H54 (cell line): ENCODE results near the gene CCRL2.
"Not testable (repeated sequence)": the region's sequence is repeated elsewhere in the genome, so short reads cannot be mapped to it uniquely, and the experiment has no call there.

Experiments used
- DNase-seq: peaks from one replicate; pipeline ENCODE4 v3.0.0; 2011; ENCODE audit warnings: low spot score, mixed read lengths; ENCODE audit not compliant: insufficient read length
- FAIRE-seq: peaks from 3 replicates; lab custom pipeline; 2011; peaks lifted over from hg19 to GRCh38; lab: Jason Lieb, UNC
- POLR2A ChIP-seq: IDR thresholded peaks from 2 replicates; pipeline ENCODE4 v1.6.1; 2011; ENCODE audit warnings: low read depth, mild to moderate bottlenecking, low read length

CCRL2 gene

DNA sequence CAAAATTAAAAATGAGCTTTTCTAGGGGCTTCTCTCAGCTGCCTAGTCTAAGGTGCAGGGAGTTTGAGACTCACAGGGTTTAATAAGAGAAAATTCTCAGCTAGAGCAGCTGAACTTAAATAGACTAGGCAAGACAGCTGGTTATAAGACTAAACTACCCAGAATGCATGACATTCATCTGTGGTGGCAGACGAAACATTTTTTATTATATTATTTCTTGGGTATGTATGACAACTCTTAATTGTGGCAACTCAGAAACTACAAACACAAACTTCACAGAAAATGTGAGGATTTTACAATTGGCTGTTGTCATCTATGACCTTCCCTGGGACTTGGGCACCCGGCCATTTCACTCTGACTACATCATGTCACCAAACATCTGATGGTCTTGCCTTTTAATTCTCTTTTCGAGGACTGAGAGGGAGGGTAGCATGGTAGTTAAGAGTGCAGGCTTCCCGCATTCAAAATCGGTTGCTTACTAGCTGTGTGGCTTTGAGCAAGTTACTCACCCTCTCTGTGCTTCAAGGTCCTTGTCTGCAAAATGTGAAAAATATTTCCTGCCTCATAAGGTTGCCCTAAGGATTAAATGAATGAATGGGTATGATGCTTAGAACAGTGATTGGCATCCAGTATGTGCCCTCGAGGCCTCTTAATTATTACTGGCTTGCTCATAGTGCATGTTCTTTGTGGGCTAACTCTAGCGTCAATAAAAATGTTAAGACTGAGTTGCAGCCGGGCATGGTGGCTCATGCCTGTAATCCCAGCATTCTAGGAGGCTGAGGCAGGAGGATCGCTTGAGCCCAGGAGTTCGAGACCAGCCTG is 35.3 kb upstream of the CCRL2 start:
- FAIRE-seq: no peak
- no peak for DNase-seq
- no peak for TF ChIP-seq POLR2A

DNA sequence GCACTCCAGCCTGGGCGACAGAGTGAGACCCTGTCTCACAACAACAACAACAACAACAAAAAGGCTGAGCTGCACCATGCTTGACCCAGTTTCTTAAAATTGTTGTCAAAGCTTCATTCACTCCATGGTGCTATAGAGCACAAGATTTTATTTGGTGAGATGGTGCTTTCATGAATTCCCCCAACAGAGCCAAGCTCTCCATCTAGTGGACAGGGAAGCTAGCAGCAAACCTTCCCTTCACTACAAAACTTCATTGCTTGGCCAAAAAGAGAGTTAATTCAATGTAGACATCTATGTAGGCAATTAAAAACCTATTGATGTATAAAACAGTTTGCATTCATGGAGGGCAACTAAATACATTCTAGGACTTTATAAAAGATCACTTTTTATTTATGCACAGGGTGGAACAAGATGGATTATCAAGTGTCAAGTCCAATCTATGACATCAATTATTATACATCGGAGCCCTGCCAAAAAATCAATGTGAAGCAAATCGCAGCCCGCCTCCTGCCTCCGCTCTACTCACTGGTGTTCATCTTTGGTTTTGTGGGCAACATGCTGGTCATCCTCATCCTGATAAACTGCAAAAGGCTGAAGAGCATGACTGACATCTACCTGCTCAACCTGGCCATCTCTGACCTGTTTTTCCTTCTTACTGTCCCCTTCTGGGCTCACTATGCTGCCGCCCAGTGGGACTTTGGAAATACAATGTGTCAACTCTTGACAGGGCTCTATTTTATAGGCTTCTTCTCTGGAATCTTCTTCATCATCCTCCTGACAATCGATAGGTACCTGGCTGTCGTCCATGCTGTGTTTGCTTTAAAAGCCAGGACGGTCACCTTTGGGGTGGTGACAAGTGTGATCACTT is 34.3 kb upstream of the CCRL2 start:
- FAIRE-seq (no peak), DNase-seq (no peak)
- TF ChIP-seq POLR2A: no peak

DNA sequence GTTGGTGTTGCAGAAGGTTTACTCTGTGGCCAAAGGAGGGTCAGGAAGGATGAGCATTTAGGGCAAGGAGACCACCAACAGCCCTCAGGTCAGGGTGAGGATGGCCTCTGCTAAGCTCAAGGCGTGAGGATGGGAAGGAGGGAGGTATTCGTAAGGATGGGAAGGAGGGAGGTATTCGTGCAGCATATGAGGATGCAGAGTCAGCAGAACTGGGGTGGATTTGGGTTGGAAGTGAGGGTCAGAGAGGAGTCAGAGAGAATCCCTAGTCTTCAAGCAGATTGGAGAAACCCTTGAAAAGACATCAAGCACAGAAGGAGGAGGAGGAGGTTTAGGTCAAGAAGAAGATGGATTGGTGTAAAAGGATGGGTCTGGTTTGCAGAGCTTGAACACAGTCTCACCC is 32.3 kb upstream of the CCRL2 start:
- TF ChIP-seq POLR2A: no peak
- FAIRE-seq (no peak), DNase-seq (no peak)

DNA sequence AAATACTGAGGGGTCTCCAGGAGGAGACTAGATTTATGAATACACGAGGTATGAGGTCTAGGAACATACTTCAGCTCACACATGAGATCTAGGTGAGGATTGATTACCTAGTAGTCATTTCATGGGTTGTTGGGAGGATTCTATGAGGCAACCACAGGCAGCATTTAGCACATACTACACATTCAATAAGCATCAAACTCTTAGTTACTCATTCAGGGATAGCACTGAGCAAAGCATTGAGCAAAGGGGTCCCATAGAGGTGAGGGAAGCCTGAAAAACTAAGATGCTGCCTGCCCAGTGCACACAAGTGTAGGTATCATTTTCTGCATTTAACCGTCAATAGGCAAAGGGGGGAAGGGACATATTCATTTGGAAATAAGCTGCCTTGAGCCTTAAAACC is 31.8 kb upstream of the CCRL2 start:
- FAIRE-seq: no peak
- no peak for DNase-seq
- TF ChIP-seq POLR2A: no peak

DNA sequence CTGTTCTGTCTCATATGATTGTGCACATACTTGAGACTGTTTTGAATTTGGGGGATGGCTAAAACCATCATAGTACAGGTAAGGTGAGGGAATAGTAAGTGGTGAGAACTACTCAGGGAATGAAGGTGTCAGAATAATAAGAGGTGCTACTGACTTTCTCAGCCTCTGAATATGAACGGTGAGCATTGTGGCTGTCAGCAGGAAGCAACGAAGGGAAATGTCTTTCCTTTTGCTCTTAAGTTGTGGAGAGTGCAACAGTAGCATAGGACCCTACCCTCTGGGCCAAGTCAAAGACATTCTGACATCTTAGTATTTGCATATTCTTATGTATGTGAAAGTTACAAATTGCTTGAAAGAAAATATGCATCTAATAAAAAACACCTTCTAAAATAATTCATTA is 31.2 kb upstream of the CCRL2 start:
- DNase-seq (no peak), FAIRE-seq (no peak)
- TF ChIP-seq POLR2A: no peak

DNA sequence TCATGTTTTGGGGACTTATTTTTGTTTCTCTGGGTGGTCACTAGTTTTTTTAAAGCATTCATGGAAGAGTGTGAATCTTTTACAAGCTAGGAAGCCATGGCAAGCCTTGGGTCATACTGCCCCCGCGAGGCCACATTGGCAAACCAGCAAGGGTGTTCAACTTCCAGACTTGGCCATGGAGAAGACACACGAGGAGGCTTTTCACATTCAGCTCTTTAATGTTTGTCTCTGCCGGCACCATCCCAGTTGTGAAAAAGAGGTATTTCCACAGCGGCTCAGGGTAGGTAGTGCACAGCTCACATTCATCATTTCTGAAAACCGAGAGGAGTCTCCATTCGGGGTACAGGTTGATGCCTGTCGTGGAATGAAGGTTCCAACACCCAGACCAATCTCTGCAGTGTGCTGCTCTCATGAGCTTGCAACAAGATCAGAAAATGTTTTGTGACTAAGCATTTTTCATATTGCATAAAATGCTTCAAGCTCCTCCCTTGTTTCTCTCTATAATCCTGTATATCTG is 28.6 kb upstream of the CCRL2 start:
- DNase-seq: peak; percentile 45
- TF ChIP-seq POLR2A: no peak
- FAIRE-seq: no peak

DNA sequence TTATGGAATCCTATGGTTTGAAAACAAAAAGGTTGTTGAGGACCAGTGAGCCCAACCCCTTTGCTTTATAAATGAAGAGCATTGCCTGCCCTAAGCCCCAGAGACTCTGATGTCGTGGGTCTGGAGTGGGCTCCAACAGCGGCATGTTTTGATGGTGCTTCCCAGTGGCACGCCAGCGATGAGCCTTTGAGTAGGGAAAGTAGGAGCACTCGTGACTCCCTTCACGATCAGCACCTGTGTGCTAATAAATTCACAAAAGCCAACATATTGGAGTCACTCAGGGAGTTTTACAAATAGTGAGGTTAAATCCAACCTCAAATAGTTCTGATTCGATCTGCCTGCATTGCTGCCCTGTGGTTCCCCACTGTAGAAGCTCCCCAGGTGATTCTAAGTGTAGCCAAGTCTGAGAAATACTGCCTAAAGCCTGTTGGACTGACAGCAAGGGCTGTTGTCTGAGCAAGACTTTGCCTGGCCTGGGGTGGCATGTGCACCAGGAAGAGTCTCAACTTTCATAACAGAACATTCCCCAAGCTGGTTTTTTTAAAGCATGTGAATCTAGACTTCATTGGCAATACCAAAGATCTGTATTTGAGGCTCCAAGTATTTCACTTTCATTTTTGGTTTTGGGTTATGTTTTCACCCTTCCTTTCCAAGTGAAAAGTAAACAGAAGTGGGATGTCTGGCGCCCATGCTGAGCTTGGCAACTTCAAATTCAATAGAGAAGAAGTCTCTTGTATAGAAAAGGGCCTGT is 26.4 kb upstream of the CCRL2 start:
- no peak for FAIRE-seq

DNA sequence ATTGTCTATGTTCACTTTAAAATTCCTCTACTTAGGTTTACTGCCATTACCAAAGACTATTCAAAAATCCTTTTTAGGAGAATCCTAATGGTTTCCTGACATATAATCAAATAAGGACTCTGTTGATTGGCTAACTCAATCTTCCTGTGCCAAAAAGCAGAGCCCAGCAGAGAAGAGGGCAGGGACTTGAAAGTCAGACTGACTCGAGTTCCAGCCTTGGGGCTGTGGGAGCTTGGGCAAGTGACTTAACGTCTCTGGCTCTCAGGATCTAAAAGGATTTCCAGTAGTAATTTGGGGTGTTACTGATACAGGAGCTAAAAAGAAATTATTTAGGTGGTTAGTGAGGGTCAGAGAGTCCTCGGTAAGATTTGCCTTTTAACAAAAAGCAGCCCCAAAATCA is 25.4 kb upstream of the CCRL2 start:
- TF ChIP-seq POLR2A: no peak
- DNase-seq (no peak), FAIRE-seq (no peak)

More for the DNA sequence above, 26.4 kb upstream of the CCRL2 start:
- no peak for DNase-seq
- TF ChIP-seq POLR2A: no peak

DNA sequence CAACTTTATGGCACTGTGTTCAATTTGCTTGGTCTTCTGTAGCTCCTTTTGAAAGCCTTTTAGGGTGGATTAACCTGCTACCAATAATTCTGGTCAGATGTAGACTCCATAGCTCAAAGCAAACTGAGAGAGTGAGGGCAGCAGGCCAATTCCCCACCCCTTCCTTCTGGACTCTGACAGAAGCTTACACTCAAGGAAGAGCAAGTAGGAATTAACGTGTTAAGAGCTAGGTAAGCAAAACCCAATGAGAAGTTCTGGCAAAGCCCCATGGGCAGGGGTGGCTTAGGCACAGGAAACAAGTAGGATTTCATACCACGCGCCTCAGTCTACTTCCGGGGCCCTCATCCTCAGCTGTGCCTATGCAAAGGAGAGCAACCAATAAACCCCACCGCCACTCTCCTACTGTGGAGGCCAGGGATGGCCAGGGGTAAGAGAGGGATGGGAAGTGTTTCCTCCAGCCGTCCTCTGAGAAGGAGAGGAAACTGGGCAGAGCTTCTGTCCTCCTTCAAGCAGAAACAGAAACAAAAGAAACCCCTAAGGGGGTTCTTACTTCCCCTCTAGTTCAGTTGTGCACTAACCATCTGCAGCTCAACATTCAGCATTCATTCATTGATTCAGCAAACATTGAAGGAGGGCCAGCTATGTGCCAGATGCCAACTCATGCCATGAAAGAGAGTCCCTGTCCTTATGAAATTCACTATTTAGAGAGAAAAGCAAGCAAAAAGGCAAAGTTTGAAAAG is 23.7 kb upstream of the CCRL2 start:
- no peak for DNase-seq
- TF ChIP-seq POLR2A: no peak
- no peak for FAIRE-seq

DNA sequence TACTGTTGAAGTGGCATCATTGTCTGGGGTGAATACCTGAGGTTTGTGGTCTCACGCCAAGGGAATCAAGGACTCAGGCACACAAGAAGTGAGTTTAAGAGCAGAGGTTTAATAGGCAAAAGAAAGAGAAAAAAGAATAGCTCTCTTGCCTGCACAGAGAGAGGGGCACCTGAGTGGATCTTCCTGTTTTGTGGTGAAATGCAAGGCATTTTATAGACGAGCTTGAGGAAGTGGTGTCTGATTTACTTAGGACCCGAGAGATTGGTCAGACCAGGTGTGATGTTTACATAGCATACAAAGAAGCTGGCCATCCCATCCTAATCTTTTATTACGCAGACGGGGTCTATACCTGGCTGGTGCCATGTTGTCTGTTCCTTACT is 23.1 kb upstream of the CCRL2 start:
- no peak for DNase-seq
- FAIRE-seq: no peak
- no peak for TF ChIP-seq POLR2A

DNA sequence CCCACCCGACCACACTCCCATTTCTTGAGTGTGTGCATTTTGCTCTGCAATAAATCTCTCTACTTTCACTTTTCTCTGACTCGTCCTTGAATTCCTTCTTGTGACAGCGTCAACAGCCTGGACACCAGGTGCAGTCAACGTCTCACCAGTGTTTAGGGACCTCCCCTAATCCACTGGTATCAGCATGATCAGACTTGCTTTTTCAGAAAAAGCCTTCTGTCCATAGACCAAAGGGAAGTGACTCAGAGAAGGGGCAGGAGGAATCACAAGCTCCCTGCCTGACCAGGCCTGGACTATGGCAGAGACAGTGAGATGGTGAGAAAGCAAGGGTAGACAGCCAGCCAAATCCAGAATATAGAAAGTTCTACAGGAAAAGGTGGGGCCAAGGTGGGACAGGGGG is 20.9 kb upstream of the CCRL2 start:
- DNase-seq (peak; percentile 35), FAIRE-seq (peak; percentile 91)
- no peak for TF ChIP-seq POLR2A

DNA sequence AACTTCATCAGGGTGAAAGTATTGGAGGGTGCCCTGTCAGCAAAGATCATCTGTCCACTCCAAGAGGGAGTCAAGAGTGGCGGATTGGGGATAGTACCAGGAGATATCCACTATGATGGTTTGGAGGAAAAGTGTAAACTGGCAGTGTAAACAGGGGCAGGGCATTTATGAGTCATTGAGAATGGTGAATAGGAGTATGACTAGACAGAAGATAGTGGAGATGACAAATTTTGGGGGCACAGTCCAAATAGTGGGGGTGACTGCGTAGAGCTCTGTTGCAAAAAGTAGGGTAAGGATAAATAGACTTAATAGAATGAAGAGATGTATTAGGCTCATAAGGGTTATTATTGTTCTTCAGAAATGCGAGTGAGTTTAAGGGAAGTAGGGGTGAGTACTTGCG is 18.2 kb upstream of the CCRL2 start:
- FAIRE-seq, DNase-seq: not testable (repeated sequence)

DNA sequence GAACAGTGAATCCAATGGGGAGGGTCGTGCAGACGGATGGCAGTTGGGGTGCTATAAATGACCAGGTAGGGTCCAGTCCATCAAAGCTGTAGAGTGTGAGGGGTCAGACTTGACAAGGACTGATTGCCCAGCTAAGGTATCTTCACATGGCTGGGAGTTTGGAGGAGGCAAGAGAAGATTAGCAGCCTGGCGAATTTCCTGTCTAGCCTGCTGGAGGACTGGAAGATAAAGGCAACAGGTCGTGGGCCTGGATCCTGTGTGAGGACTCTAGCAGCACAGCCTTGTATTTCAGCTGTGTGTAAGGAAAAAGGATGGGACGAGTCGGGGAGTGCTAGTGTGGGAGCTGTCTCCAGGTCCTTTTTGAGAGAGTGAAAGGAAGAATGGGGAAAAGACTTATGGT is 17.8 kb upstream of the CCRL2 start:
- no peak for DNase-seq

DNA sequence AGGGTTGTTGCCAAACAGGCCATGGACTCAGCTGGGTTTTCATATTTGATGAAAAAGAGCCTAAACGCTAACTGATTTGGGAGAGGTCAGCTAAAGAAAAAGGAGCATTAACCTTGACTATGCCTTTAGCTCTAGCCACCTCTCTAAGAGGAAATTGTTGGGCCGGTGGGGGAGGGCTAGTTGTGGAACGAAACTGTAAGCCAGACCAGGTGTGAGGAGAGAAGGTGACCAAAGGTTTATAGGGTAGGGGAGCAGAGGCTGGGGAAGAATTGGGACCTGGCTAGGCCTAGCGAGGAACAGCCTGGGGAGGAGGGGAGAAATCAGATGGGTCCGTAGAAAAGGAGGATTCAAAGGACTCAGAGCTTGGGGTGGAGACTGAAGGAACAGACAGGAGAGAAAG is 15.5 kb upstream of the CCRL2 start:
- not testable (repeated sequence) for FAIRE-seq, DNase-seq

More for the DNA sequence above, 17.8 kb upstream of the CCRL2 start:
- FAIRE-seq: no peak
- TF ChIP-seq POLR2A: no peak
